Right atrium auricular region (tissue), 2 donors: ENCODE measurements around the gene KCNH4. TPM values are rescaled to one million over a fixed set of nuclear protein-coding genes. Genes with fewer than 3 reads are reported as not detected.
"Not testable (repeated sequence)": the region's sequence is repeated elsewhere in the genome, so short reads cannot be mapped to it uniquely, and the experiment has no call there.

Experiments
- DNase-seq: peaks from one replicate; pipeline ENCODE4 v3.0.0-alpha.2; 2019; ENCODE audit warnings: low spot score
- H3K27ac ChIP-seq, 2 donors: fragments of 200-600 bp; sonication (generic); 1 replicate in 1 of 2; 2 replicates in 1 of 2; pipeline ENCODE4 v1.5.1; 2016 to 2019
- H3K27me3 ChIP-seq, 2 donors: fragments of 200-600 bp; sonication (generic); one replicate each; pipeline versions ENCODE4 v1.5.1 to v1.6.0; 2017 to 2019
- H3K36me3 ChIP-seq: fragments of 200-600 bp; sonication (generic); one replicate; pipeline ENCODE4 v1.5.1; 2016
- H3K4me1 ChIP-seq, 2 donors: fragments of 200-600 bp; sonication (generic); one replicate each; pipeline versions ENCODE4 v1.5.1 to v1.6.0; 2017 to 2019
- H3K4me3 ChIP-seq, 2 donors: fragments of 200-600 bp; sonication (generic); 1 replicate in 1 of 2; 2 replicates in 1 of 2; pipeline ENCODE4 v1.5.1; 2017 to 2019; ENCODE audit warnings: mild to moderate bottlenecking in 1 of 2, moderate library complexity in 1 of 2
- H3K9me3 ChIP-seq, 2 donors: fragments of 200-600 bp; sonication (generic); one replicate each; pipeline ENCODE4 v1.5.1; 2019
- total RNA-seq, 2 donors: library from RNA; depleted of rRNA; stranded (reverse); fragments of >200 nt; gene quantifications; one replicate each; pipeline ENCODE4 v1.1.0, GENCODE V29; 2016
- TF ChIP-seq, protein P1 (sequence below), 2 donors: fragments of 200-600 bp; sonication (generic); IDR thresholded peaks; one replicate each; pipeline ENCODE4 v1.5.1; 2019; ENCODE audit warnings: antibody characterized with exemption in 2 of 2

Gene KCNH4
- total RNA-seq, 2 donors from 2014 or later: 0.15 to 0.35 TPM

DNA sequence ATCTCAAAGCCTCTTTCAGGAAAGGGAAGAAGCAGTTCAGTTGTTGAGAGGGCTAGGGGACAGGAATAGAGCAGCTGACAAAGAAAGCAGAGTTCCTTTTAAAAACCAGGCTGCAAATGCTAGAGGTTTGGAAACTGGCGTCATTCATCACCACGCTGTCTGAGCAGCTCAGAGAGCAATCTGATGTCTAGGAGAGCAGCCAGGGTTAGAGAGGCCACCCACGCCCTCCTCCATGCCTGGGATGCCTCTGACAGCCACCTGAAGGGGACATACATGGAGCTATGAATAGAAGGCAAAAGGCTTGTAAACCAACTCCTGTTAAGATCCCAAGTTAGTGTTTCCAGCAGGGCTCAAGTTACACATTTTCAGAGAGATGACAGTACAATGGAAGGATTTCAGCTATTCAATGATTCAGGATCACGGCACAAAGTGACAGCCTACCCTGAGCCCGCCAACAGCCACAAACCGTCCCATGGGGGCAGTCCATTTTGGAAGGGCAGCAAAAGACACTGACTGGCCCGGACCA, 38.5 kb downstream of the KCNH4 start:
- no peak for DNase-seq
- Histone ChIP-seq H3K4me3 (no peak overlapping the region), H3K36me3 (no peaks in the 10 kb centered on the region)

DNA sequence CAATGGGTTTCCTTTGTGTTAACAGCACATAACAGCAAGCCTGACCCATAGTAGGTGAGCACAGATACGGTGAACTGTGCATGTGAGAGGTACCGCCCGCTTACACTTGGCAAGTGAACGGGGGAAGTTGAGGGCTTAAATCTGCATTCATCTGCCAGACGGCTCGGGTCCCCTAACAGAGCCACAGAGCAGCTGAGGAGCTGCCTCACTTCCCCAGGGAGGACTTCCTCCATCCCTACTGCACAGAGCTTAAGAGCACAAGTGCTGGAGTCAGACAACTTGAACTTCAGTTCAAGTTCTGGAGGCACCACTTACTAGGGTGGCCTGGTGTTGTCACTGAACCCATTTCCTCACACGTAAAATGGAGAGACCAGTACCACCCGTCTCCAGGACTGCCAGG, 39.6 kb downstream of the KCNH4 start:
- peaks cover 0 to 67% of the 10 kb centered on the region in 2 donors for H3K4me1 ChIP-seq
- DNase-seq: no peak
- H3K27ac ChIP-seq: peak overlapping the region; percentile 3 to 77

More for the DNA sequence above, 38.5 kb downstream of the KCNH4 start:
- Histone ChIP-seq H3K4me1 (peaks cover 0 to 59% of the 10 kb centered on the region in 2 donors), H3K27me3 (no peaks in the 10 kb centered on the region), H3K27ac (peak overlapping the region in 1 of 2 donors; percentile 77), H3K9me3 (no peaks in the 10 kb centered on the region)
- TF ChIP-seq, protein P1, sequence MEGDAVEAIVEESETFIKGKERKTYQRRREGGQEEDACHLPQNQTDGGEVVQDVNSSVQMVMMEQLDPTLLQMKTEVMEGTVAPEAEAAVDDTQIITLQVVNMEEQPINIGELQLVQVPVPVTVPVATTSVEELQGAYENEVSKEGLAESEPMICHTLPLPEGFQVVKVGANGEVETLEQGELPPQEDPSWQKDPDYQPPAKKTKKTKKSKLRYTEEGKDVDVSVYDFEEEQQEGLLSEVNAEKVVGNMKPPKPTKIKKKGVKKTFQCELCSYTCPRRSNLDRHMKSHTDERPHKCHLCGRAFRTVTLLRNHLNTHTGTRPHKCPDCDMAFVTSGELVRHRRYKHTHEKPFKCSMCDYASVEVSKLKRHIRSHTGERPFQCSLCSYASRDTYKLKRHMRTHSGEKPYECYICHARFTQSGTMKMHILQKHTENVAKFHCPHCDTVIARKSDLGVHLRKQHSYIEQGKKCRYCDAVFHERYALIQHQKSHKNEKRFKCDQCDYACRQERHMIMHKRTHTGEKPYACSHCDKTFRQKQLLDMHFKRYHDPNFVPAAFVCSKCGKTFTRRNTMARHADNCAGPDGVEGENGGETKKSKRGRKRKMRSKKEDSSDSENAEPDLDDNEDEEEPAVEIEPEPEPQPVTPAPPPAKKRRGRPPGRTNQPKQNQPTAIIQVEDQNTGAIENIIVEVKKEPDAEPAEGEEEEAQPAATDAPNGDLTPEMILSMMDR (IDR thresholded peaks at IDR 0.05): no peak

DNA sequence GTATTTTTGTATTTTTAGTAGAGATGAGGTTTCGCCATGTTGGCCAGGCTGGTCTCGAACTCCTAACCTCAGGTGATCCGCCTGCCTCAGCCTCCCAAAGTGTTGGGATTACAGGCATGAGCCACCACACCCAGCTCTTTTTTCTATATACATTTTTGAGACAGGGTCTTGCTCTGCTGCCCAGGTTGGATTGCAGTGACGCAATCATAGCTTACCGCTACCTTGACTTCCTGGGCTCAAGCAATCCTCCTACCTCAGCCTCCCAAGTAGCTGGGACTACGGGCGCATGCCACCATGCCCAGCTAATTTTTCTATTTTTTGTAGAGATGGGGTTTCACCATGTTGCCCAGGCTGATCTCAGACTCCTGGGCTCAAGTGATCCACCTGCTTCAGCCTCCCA, 40.3 kb downstream of the KCNH4 start:
- not testable (repeated sequence) for H3K36me3 ChIP-seq, DNase-seq, H3K27me3 ChIP-seq, H3K9me3 ChIP-seq, H3K4me3 ChIP-seq
- peaks cover 0 to 74% of the 10 kb centered on the region in 2 donors for H3K4me1 ChIP-seq
- H3K27ac ChIP-seq: peak overlapping the region in 1 of 2 donors; percentile 77

More for the DNA sequence above, 39.6 kb downstream of the KCNH4 start:
- Histone ChIP-seq H3K4me3 (no peak overlapping the region), H3K9me3 (no peaks in the 10 kb centered on the region), H3K36me3 (no peaks in the 10 kb centered on the region), H3K27me3 (no peaks in the 10 kb centered on the region)
- TF ChIP-seq, protein P1 (IDR thresholded peaks at IDR 0.05): no peak

DNA sequence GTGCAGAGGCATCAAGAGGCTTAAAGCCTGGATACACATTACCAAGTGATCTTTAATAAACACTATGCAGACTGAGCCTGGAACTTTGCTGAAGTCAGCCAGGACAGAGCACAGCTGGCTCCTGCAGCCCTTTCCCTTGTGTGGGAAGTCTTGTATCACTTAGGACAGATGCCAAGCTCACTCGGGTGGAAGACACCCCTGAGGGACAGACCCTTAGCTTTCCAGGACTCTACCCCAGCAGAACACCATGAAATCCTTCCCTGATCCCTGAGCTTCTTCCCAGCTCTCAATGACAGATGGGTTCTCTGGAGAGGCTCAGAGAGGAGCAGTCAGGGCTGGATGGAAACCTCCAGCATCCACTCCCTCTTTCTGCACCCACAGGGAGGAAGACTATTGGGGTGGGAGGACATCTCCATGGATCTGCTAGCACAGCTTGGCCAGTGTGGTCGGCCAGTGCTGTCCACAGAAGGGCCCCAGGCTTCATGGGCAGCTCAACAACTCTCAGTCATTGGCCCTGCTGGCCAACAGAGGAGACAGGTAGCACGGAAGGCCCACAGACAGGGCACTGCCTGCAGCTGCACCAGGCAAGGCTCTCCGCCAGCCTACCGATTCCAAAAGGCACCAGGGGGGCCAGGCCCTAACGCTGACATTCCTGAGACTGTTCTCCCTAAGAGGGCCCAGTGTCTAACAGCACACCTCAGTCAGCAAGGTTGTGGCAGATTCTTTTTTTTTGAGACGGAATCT, 42.0 kb downstream of the KCNH4 start:
- Histone ChIP-seq H3K4me3 (no peak overlapping the region), H3K27ac (peak overlapping the region in 1 of 2 donors; percentile 77), H3K36me3 (no peaks in the 10 kb centered on the region), H3K9me3 (no peaks in the 10 kb centered on the region), H3K4me1 (peaks cover 0 to 92% of the 10 kb centered on the region in 2 donors), H3K27me3 (no peaks in the 10 kb centered on the region)
- DNase-seq: no peak
- TF ChIP-seq, protein P1 (IDR thresholded peaks at IDR 0.05): no peak

DNA sequence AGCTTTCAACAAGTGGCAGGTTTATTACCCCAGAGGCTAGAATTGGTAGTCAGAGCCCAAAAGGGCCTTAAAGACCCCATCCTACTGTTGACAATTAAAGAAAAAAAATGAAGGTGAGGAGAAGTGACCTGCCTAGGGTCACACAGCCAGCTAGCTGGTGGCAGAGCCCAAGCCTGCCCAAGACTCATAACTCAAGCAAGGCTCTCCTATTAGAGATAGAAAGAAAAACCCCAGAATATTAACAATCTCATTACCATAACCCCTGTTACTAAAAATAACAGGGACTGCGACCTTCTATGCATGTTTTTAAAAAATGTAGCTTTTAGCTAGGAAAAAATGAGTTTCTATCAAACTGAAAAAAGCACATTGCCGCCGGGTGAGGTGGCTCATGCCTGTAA, 44.3 kb downstream of the KCNH4 start:
- H3K27ac ChIP-seq: peak overlapping the region; percentile 66 to 70
- DNase-seq: no peak
- peaks cover 3 to 92% of the 10 kb centered on the region in 2 donors for H3K4me1 ChIP-seq
- TF ChIP-seq, protein P1 (IDR thresholded peaks at IDR 0.05): no peak
- no peaks in the 10 kb centered on the region for H3K27me3 ChIP-seq
- H3K36me3 ChIP-seq: no peaks in the 10 kb centered on the region
- no peaks in the 10 kb centered on the region for H3K9me3 ChIP-seq
- peak overlapping the region; percentile 2 to 30 for H3K4me3 ChIP-seq
